ENCODE results near the gene TESK2.
A peak's percentile ranks its signal among the peaks of the same experiment; 100 is the strongest.

The TESK2 gene

DNA sequence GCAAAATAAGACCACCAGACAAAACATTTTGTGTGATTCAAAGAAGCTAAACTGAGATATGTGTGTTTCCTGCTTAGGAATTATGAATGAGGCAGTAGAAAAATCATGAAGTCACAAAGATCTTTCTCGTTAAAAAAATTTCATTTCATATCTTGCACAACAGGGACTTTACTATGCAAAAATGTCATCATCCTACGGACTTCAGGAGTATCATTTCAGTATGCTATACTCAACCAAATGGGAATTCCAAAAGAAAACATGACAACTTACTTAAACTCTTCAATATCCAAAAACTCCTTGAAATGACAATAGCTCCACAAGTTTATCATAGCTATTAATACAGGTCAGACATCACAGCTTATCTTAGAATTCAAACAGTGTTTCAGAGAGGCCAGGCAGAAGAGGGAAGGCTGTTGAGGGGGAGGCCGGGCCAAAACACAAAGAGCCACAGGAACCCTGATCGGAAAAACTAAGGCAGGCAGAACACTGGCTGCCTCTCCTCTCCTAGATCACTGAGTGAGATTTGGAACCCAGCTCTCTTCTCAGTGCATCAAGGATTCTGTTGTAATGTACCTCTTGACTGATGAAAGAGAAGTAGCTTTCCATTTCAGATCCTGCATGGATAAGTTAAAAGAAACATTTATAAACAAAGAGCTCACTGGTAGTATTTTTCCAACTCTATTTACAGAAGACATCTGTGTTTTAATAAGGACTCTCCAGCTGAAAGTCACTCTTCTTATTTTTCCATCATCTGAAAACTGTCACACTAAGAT, 66.9 kb downstream of the TESK2 start:
- no peak for DNase-seq (ENCODE audit: low read depth)
- no peak overlapping the region for H3K4me3 ChIP-seq (ENCODE audit: control insufficient read depth, low read depth, low read length)
- TF ChIP-seq, protein P1, sequence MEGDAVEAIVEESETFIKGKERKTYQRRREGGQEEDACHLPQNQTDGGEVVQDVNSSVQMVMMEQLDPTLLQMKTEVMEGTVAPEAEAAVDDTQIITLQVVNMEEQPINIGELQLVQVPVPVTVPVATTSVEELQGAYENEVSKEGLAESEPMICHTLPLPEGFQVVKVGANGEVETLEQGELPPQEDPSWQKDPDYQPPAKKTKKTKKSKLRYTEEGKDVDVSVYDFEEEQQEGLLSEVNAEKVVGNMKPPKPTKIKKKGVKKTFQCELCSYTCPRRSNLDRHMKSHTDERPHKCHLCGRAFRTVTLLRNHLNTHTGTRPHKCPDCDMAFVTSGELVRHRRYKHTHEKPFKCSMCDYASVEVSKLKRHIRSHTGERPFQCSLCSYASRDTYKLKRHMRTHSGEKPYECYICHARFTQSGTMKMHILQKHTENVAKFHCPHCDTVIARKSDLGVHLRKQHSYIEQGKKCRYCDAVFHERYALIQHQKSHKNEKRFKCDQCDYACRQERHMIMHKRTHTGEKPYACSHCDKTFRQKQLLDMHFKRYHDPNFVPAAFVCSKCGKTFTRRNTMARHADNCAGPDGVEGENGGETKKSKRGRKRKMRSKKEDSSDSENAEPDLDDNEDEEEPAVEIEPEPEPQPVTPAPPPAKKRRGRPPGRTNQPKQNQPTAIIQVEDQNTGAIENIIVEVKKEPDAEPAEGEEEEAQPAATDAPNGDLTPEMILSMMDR (conservative IDR thresholded peaks at IDR 0.05; ENCODE audit: control insufficient read depth, insufficient read depth, low read depth, low read length), result no peak

DNA sequence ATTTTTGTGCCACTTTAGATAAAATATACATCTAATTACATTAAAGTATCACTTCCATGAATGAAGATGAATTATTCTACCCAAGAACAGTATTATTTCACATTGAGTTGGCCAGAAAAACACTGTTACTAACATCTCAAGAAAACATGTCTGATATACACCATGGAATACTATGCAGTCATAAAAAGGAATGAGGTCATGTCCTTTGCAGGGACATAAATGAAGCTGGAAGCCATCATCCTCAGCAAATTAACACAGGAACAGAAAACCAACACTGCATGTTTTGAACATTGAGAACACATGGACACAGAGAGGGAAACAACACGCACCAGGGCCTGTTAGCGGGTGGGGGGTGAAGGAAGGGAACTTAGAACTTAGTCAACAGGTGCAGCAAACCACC, 69.0 kb downstream of the TESK2 start:
- TF ChIP-seq, protein P1 (conservative IDR thresholded peaks at IDR 0.05; ENCODE audit: control insufficient read depth, insufficient read depth, low read depth, low read length), result no peak
- DNase-seq (ENCODE audit: low read depth), result no peak

DNA sequence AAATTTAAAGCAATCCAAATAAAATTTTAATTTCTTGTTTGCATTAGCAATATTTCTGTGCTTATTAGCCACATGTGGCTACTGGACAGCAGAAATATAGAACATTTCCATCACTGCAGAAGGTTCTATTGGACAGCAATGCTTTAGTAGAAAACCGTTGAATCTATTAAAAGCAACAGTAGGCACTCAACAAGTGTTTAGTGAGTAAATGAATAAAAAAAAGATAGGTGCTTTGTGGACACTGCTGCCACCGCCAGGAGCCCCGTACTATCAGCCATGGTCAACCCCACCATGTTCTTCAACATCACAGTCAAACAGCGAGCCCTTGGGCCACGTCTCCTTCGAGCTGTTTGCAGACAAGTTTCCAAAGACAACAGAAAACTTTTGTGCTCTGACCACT, 76.2 kb downstream of the TESK2 start:
- DNase-seq (ENCODE audit: low read depth), result no peak
- TF ChIP-seq, protein P1 (conservative IDR thresholded peaks at IDR 0.05; ENCODE audit: control insufficient read depth, insufficient read depth, low read depth, low read length), result no peak
- H3K4me3 ChIP-seq (ENCODE audit: control insufficient read depth, low read depth, low read length), result no peak overlapping the region

More for the DNA sequence above, 69.0 kb downstream of the TESK2 start:
- no peak overlapping the region for H3K4me3 ChIP-seq (ENCODE audit: control insufficient read depth, low read depth, low read length)

DNA sequence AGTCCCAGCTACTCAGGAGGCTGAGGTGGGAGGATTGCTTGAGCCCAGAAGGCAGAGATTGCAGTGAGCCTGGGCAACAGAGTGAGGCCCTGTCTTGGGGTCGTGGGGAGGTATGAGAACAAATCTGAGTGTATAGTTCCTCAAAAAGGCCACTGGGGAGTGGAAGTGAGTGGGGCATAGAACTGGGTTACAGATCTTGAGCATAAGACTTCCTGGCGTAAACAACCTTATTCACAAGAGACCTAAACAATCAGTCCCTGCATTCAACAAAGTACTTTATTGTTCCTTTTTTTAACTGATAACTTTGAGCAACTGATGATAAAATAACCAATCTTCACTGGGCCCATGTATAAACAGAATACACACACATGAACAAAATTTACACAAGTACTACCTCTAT, 78.1 kb downstream of the TESK2 start:
- TF ChIP-seq, protein P1 (conservative IDR thresholded peaks at IDR 0.05; ENCODE audit: control insufficient read depth, insufficient read depth, low read depth, low read length), result no peak
- no peak overlapping the region for H3K4me3 ChIP-seq (ENCODE audit: control insufficient read depth, low read depth, low read length)
- no peak for DNase-seq (ENCODE audit: low read depth)

DNA sequence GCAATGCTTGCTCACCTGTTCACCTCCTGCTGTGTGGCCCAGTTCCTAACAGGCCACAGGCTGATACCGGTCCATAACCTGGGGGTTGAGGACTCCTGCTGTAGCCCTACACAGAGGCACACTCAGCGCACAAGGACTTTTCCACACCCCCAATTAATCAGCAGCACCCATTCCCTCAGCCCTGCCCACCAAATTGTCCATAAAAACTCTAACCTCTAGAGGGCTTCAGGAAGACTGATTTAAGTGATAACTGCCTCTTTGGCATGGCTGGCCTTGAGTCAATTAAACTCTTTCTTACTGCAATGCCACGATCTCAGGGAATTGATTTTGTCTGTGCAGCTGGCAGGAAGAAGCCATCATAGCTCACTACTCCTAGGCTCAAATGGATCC, 79.5 kb downstream of the TESK2 start:
- no peak for DNase-seq (ENCODE audit: low read depth)
- no peak overlapping the region for H3K4me3 ChIP-seq (ENCODE audit: control insufficient read depth, low read depth, low read length)
- TF ChIP-seq, protein P1 (conservative IDR thresholded peaks at IDR 0.05; ENCODE audit: control insufficient read depth, insufficient read depth, low read depth, low read length), result no peak

DNA sequence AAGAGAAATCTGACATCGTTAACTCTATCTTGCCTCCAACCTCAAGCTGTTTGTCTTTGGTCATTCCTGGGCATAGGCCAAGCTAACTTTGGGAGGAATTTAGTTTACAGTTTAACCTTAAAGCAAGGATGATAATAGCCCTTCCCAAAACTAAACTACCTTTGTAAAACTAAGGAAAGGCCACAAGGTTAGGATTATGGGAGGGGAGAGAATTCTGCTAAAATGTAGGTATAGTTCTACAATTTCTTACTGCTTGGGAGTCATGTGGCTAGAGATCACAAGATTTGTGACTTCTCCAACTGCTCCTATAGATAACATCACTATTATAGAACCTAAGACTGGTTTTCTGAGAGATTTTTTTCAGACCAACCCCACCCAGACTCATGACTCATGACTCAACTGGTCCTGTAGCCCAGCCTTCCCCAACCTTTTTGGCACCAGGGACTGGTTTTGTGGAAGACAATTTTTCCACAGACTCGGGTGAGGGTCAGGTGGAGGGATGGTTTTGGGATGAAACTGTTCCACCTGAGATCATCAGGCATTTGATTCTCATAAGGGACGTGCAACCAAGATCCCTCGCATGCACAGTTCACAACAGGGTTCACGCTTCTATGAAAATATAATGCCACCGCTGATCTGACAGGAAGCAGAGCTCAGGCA, 80.0 kb downstream of the TESK2 start:
- no peak overlapping the region for H3K4me3 ChIP-seq (ENCODE audit: control insufficient read depth, low read depth, low read length)
- peak; percentile 15 for DNase-seq (ENCODE audit: low read depth)

More for the DNA sequence above, 80.0 kb downstream of the TESK2 start:
- TF ChIP-seq, protein P1 (conservative IDR thresholded peaks at IDR 0.05; ENCODE audit: control insufficient read depth, insufficient read depth, low read depth, low read length), result no peak
